ENCODE results near the gene CDC42BPB.

DNA sequence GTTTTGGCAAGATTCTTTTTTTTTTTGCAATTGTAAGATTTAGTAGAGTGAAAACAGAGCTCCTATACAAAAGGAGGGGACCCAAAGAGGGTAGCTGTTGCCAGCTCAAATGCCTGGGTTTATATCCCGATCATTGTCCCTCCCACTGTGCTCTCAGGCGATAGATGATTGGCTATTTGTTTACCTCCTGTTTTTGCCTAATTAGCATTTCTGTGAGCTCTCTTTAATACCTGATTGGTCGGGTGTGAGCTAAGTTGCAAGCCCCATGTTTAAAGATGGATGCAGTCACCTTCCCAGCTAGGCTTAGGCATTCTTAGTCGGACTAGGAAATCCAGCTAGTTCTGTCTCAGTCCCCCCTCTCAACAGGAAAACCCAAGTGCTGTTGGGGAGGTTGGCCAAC is 39.0 kb upstream of the CDC42BPB start:
- TF ChIP-seq, protein P1, sequence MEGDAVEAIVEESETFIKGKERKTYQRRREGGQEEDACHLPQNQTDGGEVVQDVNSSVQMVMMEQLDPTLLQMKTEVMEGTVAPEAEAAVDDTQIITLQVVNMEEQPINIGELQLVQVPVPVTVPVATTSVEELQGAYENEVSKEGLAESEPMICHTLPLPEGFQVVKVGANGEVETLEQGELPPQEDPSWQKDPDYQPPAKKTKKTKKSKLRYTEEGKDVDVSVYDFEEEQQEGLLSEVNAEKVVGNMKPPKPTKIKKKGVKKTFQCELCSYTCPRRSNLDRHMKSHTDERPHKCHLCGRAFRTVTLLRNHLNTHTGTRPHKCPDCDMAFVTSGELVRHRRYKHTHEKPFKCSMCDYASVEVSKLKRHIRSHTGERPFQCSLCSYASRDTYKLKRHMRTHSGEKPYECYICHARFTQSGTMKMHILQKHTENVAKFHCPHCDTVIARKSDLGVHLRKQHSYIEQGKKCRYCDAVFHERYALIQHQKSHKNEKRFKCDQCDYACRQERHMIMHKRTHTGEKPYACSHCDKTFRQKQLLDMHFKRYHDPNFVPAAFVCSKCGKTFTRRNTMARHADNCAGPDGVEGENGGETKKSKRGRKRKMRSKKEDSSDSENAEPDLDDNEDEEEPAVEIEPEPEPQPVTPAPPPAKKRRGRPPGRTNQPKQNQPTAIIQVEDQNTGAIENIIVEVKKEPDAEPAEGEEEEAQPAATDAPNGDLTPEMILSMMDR (IDR thresholded peaks at IDR 0.05) = no peak
- no peak for TF ChIP-seq EZH2 (IDR thresholded peaks at IDR 0.05)
- TF ChIP-seq EZH2phosphoT487 (IDR thresholded peaks at IDR 0.05) = no peak

All from neural progenitor cell (in vitro differentiated cells).